HL-60 (cell line): ENCODE measurements around the gene SERTAD1.

Experiments
- DNase-seq, 2 experiments: peaks; one replicate each; pipeline ENCODE4 v3.0.0-alpha.2; 2010 to 2020; ENCODE audit warnings: low read depth in 1 of 2, low spot score in 1 of 2
- H3K27ac ChIP-seq: fragments of 250-450 bp; sonication (Bioruptor Pico); replicated peaks from 2 replicates; pipeline ENCODE4 v1.5.1; 2020; ENCODE audit warnings: mild to moderate bottlenecking, moderate library complexity
- H3K27me3 ChIP-seq: fragments of 250-450 bp; sonication (Bioruptor Pico); 2 replicates; pipeline ENCODE4 v1.5.1; 2021; ENCODE audit warnings: mild to moderate bottlenecking, moderate library complexity; ENCODE audit not compliant: insufficient read depth, poor library complexity, severe bottlenecking
- H3K4me3 ChIP-seq: replicated peaks from 2 replicates; pipeline ENCODE4 v1.5.1; 2011; ENCODE audit warnings: mild to moderate bottlenecking, control low read depth, low read length; ENCODE audit not compliant: insufficient read depth
- GABPA ChIP-seq: IDR thresholded peaks from 2 replicates; pipeline ENCODE4 v1.6.1; 2012; ENCODE audit warnings: low read depth
- POLR2AphosphoS5 ChIP-seq: IDR thresholded peaks from 2 replicates; pipeline ENCODE4 v1.6.1; 2012; ENCODE audit warnings: low read depth
- SPI1 ChIP-seq: IDR thresholded peaks from 2 replicates; pipeline ENCODE4 v1.6.1; 2012; ENCODE audit warnings: low read depth, mild to moderate bottlenecking, borderline replicate concordance
- TF ChIP-seq, protein P1 (sequence below): IDR thresholded peaks from 2 replicates; pipeline ENCODE4 v1.6.1; 2012; ENCODE audit warnings: low read depth; ENCODE audit not compliant: insufficient replicate concordance
- TF ChIP-seq, protein P2 (sequence below): IDR thresholded peaks from one replicate; pipeline ENCODE4 v1.5.1; 2011; ENCODE audit warnings: low read length, control low read depth, inconsistent platforms; ENCODE audit not compliant: insufficient read depth

Gene SERTAD1

DNA sequence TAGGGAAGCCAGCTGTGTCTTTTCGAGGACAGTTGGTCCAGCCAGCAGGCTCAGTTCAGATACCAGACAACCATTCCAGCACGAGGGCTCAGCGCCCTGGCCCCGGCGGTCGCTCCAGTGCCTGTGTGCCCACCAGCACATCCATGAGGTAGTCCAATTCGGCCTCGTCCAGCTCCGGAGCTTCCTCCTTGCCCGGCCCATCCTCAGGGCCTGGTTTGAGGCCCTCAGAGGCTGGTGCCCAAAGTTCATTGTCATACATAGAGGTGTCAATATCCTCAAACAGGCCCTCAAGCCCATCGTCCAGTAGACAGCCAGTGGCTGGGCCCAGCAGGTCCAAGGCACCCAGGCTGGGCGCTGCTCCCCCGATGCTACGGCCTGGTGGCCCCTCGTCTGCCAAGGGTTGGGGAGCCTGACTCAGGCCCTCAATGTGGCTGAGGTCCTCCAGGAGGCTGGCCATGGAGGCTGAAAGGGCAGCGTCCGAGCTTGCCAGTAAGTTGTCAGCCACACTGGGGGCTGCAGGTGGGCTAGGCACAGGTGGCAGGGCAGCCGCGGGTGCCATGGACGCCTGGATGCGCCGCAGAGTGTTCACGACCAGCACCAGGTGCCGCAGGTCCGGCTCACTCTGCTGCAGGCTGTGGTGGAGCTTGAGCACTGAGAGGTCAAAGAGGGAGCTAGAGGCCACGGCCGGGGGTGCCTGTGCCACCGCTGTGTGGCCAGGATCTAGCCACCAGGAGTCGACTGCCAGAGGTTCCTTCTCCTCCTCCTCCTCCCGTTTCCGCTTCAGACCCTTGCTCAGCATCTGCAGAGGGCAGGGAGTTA, 2.8 kb downstream of the SERTAD1 start:
- Histone ChIP-seq H3K4me3 (no peak overlapping the region), H3K27ac (no peak overlapping the region), H3K27me3 (no peaks in the 10 kb centered on the region)
- TF ChIP-seq POLR2AphosphoS5 (no peak), SPI1 (no peak), GABPA (no peak)
- TF ChIP-seq, protein P1, sequence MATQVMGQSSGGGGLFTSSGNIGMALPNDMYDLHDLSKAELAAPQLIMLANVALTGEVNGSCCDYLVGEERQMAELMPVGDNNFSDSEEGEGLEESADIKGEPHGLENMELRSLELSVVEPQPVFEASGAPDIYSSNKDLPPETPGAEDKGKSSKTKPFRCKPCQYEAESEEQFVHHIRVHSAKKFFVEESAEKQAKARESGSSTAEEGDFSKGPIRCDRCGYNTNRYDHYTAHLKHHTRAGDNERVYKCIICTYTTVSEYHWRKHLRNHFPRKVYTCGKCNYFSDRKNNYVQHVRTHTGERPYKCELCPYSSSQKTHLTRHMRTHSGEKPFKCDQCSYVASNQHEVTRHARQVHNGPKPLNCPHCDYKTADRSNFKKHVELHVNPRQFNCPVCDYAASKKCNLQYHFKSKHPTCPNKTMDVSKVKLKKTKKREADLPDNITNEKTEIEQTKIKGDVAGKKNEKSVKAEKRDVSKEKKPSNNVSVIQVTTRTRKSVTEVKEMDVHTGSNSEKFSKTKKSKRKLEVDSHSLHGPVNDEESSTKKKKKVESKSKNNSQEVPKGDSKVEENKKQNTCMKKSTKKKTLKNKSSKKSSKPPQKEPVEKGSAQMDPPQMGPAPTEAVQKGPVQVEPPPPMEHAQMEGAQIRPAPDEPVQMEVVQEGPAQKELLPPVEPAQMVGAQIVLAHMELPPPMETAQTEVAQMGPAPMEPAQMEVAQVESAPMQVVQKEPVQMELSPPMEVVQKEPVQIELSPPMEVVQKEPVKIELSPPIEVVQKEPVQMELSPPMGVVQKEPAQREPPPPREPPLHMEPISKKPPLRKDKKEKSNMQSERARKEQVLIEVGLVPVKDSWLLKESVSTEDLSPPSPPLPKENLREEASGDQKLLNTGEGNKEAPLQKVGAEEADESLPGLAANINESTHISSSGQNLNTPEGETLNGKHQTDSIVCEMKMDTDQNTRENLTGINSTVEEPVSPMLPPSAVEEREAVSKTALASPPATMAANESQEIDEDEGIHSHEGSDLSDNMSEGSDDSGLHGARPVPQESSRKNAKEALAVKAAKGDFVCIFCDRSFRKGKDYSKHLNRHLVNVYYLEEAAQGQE, result no peak
- TF ChIP-seq, protein P2, sequence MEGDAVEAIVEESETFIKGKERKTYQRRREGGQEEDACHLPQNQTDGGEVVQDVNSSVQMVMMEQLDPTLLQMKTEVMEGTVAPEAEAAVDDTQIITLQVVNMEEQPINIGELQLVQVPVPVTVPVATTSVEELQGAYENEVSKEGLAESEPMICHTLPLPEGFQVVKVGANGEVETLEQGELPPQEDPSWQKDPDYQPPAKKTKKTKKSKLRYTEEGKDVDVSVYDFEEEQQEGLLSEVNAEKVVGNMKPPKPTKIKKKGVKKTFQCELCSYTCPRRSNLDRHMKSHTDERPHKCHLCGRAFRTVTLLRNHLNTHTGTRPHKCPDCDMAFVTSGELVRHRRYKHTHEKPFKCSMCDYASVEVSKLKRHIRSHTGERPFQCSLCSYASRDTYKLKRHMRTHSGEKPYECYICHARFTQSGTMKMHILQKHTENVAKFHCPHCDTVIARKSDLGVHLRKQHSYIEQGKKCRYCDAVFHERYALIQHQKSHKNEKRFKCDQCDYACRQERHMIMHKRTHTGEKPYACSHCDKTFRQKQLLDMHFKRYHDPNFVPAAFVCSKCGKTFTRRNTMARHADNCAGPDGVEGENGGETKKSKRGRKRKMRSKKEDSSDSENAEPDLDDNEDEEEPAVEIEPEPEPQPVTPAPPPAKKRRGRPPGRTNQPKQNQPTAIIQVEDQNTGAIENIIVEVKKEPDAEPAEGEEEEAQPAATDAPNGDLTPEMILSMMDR, result no peak
- no peak for DNase-seq

DNA sequence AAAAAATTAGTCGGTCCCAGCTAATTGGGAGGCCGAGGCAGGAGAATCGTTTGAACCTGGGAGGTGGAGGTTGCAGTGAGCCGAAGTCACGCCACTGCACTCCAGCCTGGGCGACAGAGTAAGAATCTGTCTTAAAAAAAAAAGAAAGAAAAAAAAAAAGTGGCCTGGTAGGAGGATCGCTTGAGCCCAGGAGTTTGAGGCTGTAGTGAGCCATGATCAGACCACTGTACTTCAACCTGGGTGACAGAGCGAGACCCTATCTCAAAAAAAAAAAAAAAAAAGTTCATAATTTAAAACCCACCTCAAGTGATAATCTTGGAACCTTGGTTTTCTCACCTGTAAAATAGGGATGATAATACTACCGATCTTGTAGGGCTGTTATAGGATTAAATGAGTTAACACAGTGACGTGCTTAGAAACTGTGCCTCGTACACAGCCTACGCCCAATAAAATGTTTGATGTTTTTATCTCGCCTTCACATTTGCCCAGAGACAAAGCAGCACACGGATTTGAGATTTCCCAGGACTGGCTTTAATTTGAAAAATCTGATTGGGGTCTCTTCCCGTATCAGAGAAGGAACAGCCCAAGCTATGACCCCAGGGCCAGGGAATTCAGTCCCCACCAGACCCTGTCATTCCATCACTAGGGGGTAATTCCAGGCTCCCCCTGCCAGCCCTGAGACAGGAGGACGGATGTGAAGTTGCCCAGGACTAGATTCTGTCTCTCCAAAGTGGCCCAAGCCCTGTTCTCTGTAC, 3.6 kb downstream of the SERTAD1 start:
- no peak for DNase-seq
- H3K27ac ChIP-seq, result no peak overlapping the region
- no peaks in the 10 kb centered on the region for H3K27me3 ChIP-seq
- TF ChIP-seq, protein P1, result no peak
- TF ChIP-seq, protein P2, result no peak
- no peak overlapping the region for H3K4me3 ChIP-seq

DNA sequence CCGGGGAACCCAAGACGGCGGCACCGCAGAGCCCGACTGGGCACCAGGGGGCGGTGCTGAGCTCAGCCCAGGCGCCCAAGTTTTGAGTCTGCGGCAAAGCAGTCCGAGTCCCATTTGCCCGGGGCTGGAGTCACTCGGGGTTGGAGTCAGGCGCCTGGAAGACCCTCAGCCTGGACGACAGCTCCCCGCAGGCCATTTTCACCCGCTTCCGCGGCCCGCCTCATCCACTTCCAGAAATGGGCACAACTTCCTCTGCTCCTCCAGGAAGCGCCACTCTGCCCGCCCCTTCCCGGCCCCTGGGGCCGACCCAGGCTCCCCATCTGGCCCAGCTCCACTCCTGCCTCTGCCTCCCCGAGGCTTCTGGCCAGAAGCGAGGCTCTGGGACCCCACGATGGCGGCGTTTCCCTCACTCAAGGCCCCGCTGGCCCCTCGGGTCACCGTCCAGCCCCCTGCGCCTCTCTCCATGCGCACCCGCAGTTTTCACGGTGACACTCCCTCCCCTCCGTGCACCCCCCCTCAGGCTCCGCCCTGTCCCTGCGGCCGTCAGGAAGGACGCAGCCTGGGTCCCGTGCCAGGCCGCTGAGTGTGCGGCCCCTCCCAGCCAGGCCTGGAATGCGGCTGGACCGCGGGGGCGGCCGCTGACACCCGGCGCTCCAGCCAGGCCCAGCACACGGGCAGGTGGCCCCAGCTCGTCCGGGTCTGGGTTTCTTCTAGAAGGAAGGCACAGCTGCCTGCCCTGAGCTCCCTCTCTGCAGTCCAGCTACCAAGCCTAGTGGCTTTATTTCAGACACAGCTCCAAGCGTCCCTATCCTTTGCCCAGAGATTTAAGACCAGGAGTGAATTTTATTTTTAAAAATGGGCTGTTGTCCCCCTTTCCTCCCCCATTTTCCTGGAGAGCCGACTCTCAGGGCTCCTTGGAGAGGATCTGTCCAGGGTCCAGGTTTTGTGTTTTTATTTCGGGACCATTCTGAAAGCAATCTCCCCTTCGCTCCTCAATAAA, 4.7 kb downstream of the SERTAD1 start:
- Histone ChIP-seq H3K27me3 (no peaks in the 10 kb centered on the region), H3K4me3 (peak overlapping the region; percentile 71), H3K27ac (peak overlapping the region; percentile 84)
- TF ChIP-seq POLR2AphosphoS5, result peak; percentile 73
- TF ChIP-seq GABPA, result no peak
- TF ChIP-seq, protein P2, result peak; percentile 73
- TF ChIP-seq SPI1, result no peak
- TF ChIP-seq, protein P1, result peak; percentile 13
- DNase-seq, result peak in 1 of 2 experiments; percentile 83
